Endothelial cell of umbilical vein (primary cell): ENCODE data around the gene NBR1. TPM values are rescaled to one million over a fixed set of nuclear protein-coding genes. Genes with fewer than 3 reads are reported as not detected.

Experiments
- BruUV-seq: library from RNA; stranded (reverse); fragments of 400-500 nt; replicated peaks from 2 replicates; lab custom pipeline; 2021; lab: Mats Ljungman, UMichigan
- CTCF ChIA-PET: fragments of 300-600, 350-600 bp; sonication (Branson Sonifier 250); formaldehyde crosslinking; loops from one replicate; lab custom pipeline; 2021; ENCODE audit warnings: antibody characterized with exemption, inconsistent platforms; lab: Charles Lee
- POLR2A ChIA-PET: fragments of 300-600, 350-600 bp; sonication (Branson Sonifier 250); formaldehyde crosslinking; loops from one replicate; lab custom pipeline; 2021; ENCODE audit warnings: antibody characterized with exemption, inconsistent platforms; lab: Charles Lee
- DNase-seq: peaks from one replicate; pipeline ENCODE4 v3.0.0-alpha.2; 2011; ENCODE audit warnings: low read depth, low spot score
- FAIRE-seq: peaks from 2 replicates; lab custom pipeline; 2011; peaks lifted over from hg19 to GRCh38; lab: Jason Lieb, UNC
- H2AFZ ChIP-seq: 2 replicates; pipeline ENCODE4 v1.6.0; 2012; ENCODE audit warnings: low read depth, low read length, control low read depth, inconsistent platforms
- H3K27ac ChIP-seq: 2 replicates; pipeline ENCODE4 v1.5.1; 2011; ENCODE audit warnings: low read depth, mild to moderate bottlenecking, control low read depth, low read length, moderate library complexity; ENCODE audit not compliant: insufficient read depth
- H3K27me3 ChIP-seq, 2 experiments: 2 replicates each; pipeline versions ENCODE4 v1.6.0 to v1.6.1; 2011; ENCODE audit warnings: low read length in 2 of 2, mixed read lengths in 1 of 2; ENCODE audit not compliant: control insufficient read depth in 2 of 2, insufficient read depth in 2 of 2
- H3K36me3 ChIP-seq, 2 experiments: 2 replicates in 1 of 2; 3 replicates in 1 of 2; pipeline ENCODE4 v1.5.1; 2011; ENCODE audit warnings: low read length in 2 of 2, mild to moderate bottlenecking in 1 of 2, moderate library complexity in 1 of 2; ENCODE audit not compliant: control insufficient read depth in 2 of 2, insufficient read depth in 2 of 2; ENCODE audit errors: extremely low read depth in 1 of 2
- H3K4me1 ChIP-seq: 3 replicates; pipeline ENCODE4 v1.5.1; 2011; ENCODE audit warnings: mild to moderate bottlenecking, low read length; ENCODE audit not compliant: control insufficient read depth, insufficient read depth; ENCODE audit errors: extremely low read depth
- H3K4me2 ChIP-seq: 2 replicates; pipeline ENCODE4 v1.6.1; 2011; ENCODE audit warnings: low read length, control low read depth, mixed read lengths; ENCODE audit not compliant: insufficient read depth
- H3K4me3 ChIP-seq, 3 experiments: fragments of 200-600 bp in 1 of 3; sonication (generic), shearing (Covaris generic) in 1 of 3; replicated peaks in 1 of 3; 2 replicates each; pipeline ENCODE4 v1.5.1; 2011 to 2016; ENCODE audit warnings: control low read depth in 3 of 3, low read length in 3 of 3, mild to moderate bottlenecking in 2 of 3, inconsistent platforms in 1 of 3, low read depth in 1 of 3, moderate library complexity in 1 of 3; ENCODE audit not compliant: insufficient read depth in 1 of 3
- H3K79me2 ChIP-seq: 2 replicates; pipeline ENCODE4 v1.6.0; 2012; ENCODE audit warnings: low read length, inconsistent platforms; ENCODE audit not compliant: control insufficient read depth, insufficient read depth
- H3K9ac ChIP-seq: replicated peaks from 2 replicates; pipeline ENCODE3; 2011; ENCODE audit warnings: low read length, control low read depth; ENCODE audit not compliant: insufficient read depth; ENCODE audit errors: extremely low read depth
- H3K9me1 ChIP-seq: replicated peaks from 3 replicates; pipeline ENCODE4 v1.6.0; 2011; ENCODE audit warnings: mild to moderate bottlenecking, low read length; ENCODE audit not compliant: control insufficient read depth, insufficient read depth; ENCODE audit errors: extremely low read depth
- H3K9me3 ChIP-seq: replicated peaks from 2 replicates; pipeline ENCODE4 v1.5.1; 2012; ENCODE audit warnings: low read length, inconsistent platforms; ENCODE audit not compliant: control insufficient read depth, insufficient read depth
- H4K20me1 ChIP-seq: replicated peaks from 2 replicates; pipeline ENCODE3; 2011; ENCODE audit warnings: mild to moderate bottlenecking, low read length; ENCODE audit not compliant: control insufficient read depth, insufficient read depth; ENCODE audit errors: extremely low read depth
- EZH2 ChIP-seq: IDR thresholded peaks from 2 replicates; pipeline ENCODE4 v1.6.1; 2012; ENCODE audit warnings: borderline replicate concordance, low read depth, mild to moderate bottlenecking, moderate library complexity, low read length, inconsistent platforms; ENCODE audit not compliant: severe bottlenecking
- FOS ChIP-seq: IDR thresholded peaks from 2 replicates; pipeline ENCODE4 v1.6.1; 2011; ENCODE audit warnings: mild to moderate bottlenecking, low read length, moderate library complexity, borderline replicate concordance; ENCODE audit not compliant: insufficient read depth
- MYC ChIP-seq: IDR thresholded peaks from one replicate; pipeline ENCODE4 v1.6.1; 2011; ENCODE audit warnings: mild to moderate bottlenecking, low read depth, low read length
- POLR2A ChIP-seq: IDR thresholded peaks from 2 replicates; pipeline ENCODE4 v1.6.1; 2012; ENCODE audit warnings: low read depth, mild to moderate bottlenecking, control low read depth, low read length
- dilution Hi-C: fragments of 300-500 bp; cut with MboI; formaldehyde crosslinking; loops from one replicate; pipeline ENCODE4 v1.15.0; 2019; ENCODE audit warnings: low sequenced_read_pairs; ENCODE audit not compliant: extremely low pct_ligation_motif_present
- intact Hi-C: fragments of 100-400 bp; cut with micrococcal nuclease; formaldehyde crosslinking; loops from one replicate; pipeline ENCODE4 v1.10.0; 2022
- polyA plus RNA-seq, 4 experiments: library from polyadenylated mRNA; depleted of rRNA in 3 of 4; stranded (reverse) in 3 of 4; unstranded in 1 of 4; fragments of >200 nt; gene quantifications; 2 replicates each; pipeline versions ENCODE4 v1.2.1 to v1.2.3, GENCODE V29; 2011 to 2012; ENCODE audit warnings: missing spikeins in 1 of 4
- total RNA-seq: library from RNA; stranded (reverse); gene quantifications from 2 replicates; pipeline ENCODE4 v1.2.3, GENCODE V29; 2021
- TF ChIP-seq, protein P1 (sequence below), 2 donors: IDR thresholded peaks; 1 replicate in 1 of 2; 2 replicates in 1 of 2; pipeline ENCODE4 v1.5.1; 2011; ENCODE audit warnings: low read length in 2 of 2, mild to moderate bottlenecking in 2 of 2, moderate library complexity in 2 of 2, control low read depth in 1 of 2, inconsistent platforms in 1 of 2, low read depth in 1 of 2; ENCODE audit not compliant: insufficient read depth in 1 of 2; ENCODE audit errors: extremely low read depth in 1 of 2

The NBR1 gene
- total and polyA plus RNA-seq, 2 donors (not counting 3 experiments of a cell fraction or from before 2014, with no cell fraction given): 26.4 to 57.0 TPM

DNA sequence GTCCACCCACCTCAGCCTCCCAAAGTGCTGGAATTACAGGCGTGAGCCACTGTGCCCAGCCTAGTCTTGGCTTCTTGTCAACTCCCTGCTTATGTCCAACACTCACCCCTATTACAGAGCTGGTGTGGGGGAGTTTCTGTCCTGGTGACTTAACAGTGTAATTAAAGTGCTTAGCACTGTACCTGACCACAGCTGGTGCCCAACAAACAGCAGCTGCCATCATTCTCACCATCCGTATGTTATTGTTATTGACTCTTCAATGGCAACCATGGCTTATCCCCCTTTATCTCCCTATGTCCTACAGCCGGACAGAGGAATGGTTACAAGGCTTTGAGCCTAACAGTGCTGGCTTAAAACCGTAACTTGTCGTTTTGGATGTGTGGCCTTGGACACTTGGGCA is 28.9 kb upstream of the NBR1 start:
- no peaks in the 10 kb centered on the region for H3K4me1 ChIP-seq
- H3K9me1 ChIP-seq: no peaks in the 10 kb centered on the region
- no peak overlapping the region for H3K9ac ChIP-seq
- no peaks in the 10 kb centered on the region for H3K79me2 ChIP-seq
- no peaks in the 10 kb centered on the region for H3K36me3 ChIP-seq
- H3K27ac ChIP-seq: no peak overlapping the region
- no peaks in the 10 kb centered on the region for H3K27me3 ChIP-seq
- no peak for DNase-seq
- H3K4me3 ChIP-seq: no peak overlapping the region
- FAIRE-seq: no peak
- dilution Hi-C loops: no loop called here
- intact Hi-C loops: no loop called here
- H3K4me2 ChIP-seq: no peak overlapping the region
- BruUV-seq: no TSS peak
- TF ChIP-seq, protein P1, sequence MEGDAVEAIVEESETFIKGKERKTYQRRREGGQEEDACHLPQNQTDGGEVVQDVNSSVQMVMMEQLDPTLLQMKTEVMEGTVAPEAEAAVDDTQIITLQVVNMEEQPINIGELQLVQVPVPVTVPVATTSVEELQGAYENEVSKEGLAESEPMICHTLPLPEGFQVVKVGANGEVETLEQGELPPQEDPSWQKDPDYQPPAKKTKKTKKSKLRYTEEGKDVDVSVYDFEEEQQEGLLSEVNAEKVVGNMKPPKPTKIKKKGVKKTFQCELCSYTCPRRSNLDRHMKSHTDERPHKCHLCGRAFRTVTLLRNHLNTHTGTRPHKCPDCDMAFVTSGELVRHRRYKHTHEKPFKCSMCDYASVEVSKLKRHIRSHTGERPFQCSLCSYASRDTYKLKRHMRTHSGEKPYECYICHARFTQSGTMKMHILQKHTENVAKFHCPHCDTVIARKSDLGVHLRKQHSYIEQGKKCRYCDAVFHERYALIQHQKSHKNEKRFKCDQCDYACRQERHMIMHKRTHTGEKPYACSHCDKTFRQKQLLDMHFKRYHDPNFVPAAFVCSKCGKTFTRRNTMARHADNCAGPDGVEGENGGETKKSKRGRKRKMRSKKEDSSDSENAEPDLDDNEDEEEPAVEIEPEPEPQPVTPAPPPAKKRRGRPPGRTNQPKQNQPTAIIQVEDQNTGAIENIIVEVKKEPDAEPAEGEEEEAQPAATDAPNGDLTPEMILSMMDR (IDR thresholded peaks at IDR 0.05; ENCODE audit: extremely low read depth in 1 of 2, insufficient read depth in 1 of 2, low read depth in 1 of 2, low read length in 2 of 2): no peak
- TF ChIP-seq POLR2A: no peak
- no peaks in the 10 kb centered on the region for H3K9me3 ChIP-seq
- CTCF ChIA-PET: interaction anchor here (1.1 kb wide), 1 partner anchor 10 kb away, joined by 3 read pairs; no protein-coding TSS in a partner anchor
- H2AFZ ChIP-seq: no peak overlapping the region
- no peaks in the 10 kb centered on the region for H4K20me1 ChIP-seq
- POLR2A ChIA-PET: no interaction called here

DNA sequence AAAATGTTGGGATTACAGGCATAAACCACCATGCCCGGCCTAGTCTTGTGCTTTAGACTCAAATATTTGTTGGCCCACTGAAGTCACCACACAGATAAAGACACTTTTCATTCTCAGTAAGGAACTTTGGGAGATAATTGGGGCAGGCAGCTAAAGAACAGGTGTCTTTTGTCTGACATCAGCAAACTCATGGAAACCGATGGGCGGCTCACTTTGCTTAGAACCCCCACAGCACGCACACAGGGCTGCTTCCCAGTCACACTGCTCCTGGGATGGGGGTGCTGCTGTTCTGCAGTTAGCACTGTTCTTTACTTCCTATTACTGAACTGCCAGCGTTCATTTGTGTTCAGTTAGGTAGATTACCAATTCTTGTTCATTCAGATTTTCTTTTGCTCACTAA is 27.8 kb upstream of the NBR1 start:
- POLR2A ChIA-PET: no interaction called here
- H3K4me2 ChIP-seq: no peak overlapping the region
- intact Hi-C loops (no loop called here), dilution Hi-C loops (no loop called here)
- no peak overlapping the region for H2AFZ ChIP-seq
- FAIRE-seq (no peak), DNase-seq (no peak)
- no peaks in the 10 kb centered on the region for H3K79me2 ChIP-seq
- no peak overlapping the region for H3K27ac ChIP-seq
- no peaks in the 10 kb centered on the region for H3K27me3 ChIP-seq
- H3K9me3 ChIP-seq: no peaks in the 10 kb centered on the region
- no peak overlapping the region for H3K9ac ChIP-seq
- H3K4me3 ChIP-seq: no peak overlapping the region
- no TSS peak for BruUV-seq
- TF ChIP-seq EZH2 (no peak), MYC (no peak), POLR2A (no peak), FOS (no peak)
- no peaks in the 10 kb centered on the region for H3K36me3 ChIP-seq
- H3K4me1 ChIP-seq: no peaks in the 10 kb centered on the region
- CTCF ChIA-PET: no interaction called here
- no peaks in the 10 kb centered on the region for H4K20me1 ChIP-seq
- H3K9me1 ChIP-seq: no peaks in the 10 kb centered on the region
